22Rv1 (cell line): Measurements from ENCODE around the gene NAPSA.

ENCODE experiments used
- ZFX ChIP-seq: fragments of 450-650 bp; IDR thresholded peaks from 2 replicates; pipeline ENCODE4 v1.6.1; 2017; ENCODE audit warnings: antibody characterized with exemption, borderline replicate concordance
- TF ChIP-seq, protein P1 (sequence below): fragments of 450-650 bp; IDR thresholded peaks from 2 replicates; pipeline ENCODE4 v1.5.1; 2017; ENCODE audit warnings: mild to moderate bottlenecking

DNA sequence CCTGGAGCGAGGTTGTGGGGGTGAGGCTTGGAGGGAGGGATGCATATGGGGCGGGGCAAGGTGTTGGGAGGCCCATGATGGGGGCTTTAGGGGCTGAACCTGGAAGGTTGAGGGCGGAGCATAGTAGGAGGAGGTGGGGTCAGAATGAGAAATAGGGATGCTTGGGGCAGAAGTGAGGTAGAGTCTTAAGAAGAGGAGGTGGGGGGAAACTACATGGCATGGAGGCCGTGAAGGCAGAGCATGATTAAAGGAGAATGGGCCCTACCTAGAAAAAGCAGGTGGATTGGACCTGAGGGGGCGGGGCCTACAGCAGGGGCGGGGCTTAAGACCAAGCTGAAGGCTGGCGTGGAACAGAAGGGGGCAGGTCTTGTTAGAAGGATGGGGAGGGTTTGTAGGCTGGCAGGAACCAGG, 11.6 kb upstream of the NAPSA start:
- TF ChIP-seq, protein P1, sequence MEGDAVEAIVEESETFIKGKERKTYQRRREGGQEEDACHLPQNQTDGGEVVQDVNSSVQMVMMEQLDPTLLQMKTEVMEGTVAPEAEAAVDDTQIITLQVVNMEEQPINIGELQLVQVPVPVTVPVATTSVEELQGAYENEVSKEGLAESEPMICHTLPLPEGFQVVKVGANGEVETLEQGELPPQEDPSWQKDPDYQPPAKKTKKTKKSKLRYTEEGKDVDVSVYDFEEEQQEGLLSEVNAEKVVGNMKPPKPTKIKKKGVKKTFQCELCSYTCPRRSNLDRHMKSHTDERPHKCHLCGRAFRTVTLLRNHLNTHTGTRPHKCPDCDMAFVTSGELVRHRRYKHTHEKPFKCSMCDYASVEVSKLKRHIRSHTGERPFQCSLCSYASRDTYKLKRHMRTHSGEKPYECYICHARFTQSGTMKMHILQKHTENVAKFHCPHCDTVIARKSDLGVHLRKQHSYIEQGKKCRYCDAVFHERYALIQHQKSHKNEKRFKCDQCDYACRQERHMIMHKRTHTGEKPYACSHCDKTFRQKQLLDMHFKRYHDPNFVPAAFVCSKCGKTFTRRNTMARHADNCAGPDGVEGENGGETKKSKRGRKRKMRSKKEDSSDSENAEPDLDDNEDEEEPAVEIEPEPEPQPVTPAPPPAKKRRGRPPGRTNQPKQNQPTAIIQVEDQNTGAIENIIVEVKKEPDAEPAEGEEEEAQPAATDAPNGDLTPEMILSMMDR: no peak
- no peak for TF ChIP-seq ZFX
